HL-60 (cell line): Measurements from ENCODE around the gene TMEM150A.

ENCODE experiments used
- DNase-seq, 2 experiments: peaks; one replicate each; pipeline ENCODE4 v3.0.0-alpha.2; 2010 to 2020; ENCODE audit warnings: low read depth in 1 of 2, low spot score in 1 of 2
- H3K27ac ChIP-seq: fragments of 250-450 bp; sonication (Bioruptor Pico); replicated peaks from 2 replicates; pipeline ENCODE4 v1.5.1; 2020; ENCODE audit warnings: mild to moderate bottlenecking, moderate library complexity
- H3K27me3 ChIP-seq: fragments of 250-450 bp; sonication (Bioruptor Pico); 2 replicates; pipeline ENCODE4 v1.5.1; 2021; ENCODE audit warnings: mild to moderate bottlenecking, moderate library complexity; ENCODE audit not compliant: insufficient read depth, poor library complexity, severe bottlenecking
- H3K4me3 ChIP-seq: replicated peaks from 2 replicates; pipeline ENCODE4 v1.5.1; 2011; ENCODE audit warnings: mild to moderate bottlenecking, control low read depth, low read length; ENCODE audit not compliant: insufficient read depth
- CTCF ChIP-seq: IDR thresholded peaks from one replicate; pipeline ENCODE4 v1.5.1; 2011; ENCODE audit warnings: low read length, control low read depth, inconsistent platforms; ENCODE audit not compliant: insufficient read depth
- GABPA ChIP-seq: IDR thresholded peaks from 2 replicates; pipeline ENCODE4 v1.6.1; 2012; ENCODE audit warnings: low read depth
- POLR2AphosphoS5 ChIP-seq: IDR thresholded peaks from 2 replicates; pipeline ENCODE4 v1.6.1; 2012; ENCODE audit warnings: low read depth
- REST ChIP-seq: IDR thresholded peaks from 2 replicates; pipeline ENCODE4 v1.6.1; 2012; ENCODE audit warnings: low read depth; ENCODE audit not compliant: insufficient replicate concordance
- SPI1 ChIP-seq: IDR thresholded peaks from 2 replicates; pipeline ENCODE4 v1.6.1; 2012; ENCODE audit warnings: low read depth, mild to moderate bottlenecking, borderline replicate concordance

Gene TMEM150A

GRCh38 chr2:85583667-85584353 is 18.7 kb downstream of the TMEM150A start:
- no peak for DNase-seq
- Histone ChIP-seq H3K4me3 (no peak overlapping the region), H3K27ac (peak overlapping the region; percentile 17), H3K27me3 (no peaks in the 10 kb centered on the region)
- TF ChIP-seq SPI1 (no peak), REST (no peak), POLR2AphosphoS5 (0 out of 2 replicates have a peak, but pooled peaks have one; percentile 2), CTCF (no peak), GABPA (no peak)

GRCh38 chr2:85582492-85582891 is 20.0 kb downstream of the TMEM150A start:
- Histone ChIP-seq H3K4me3 (no peak overlapping the region), H3K27ac (peak overlapping the region; percentile 19), H3K27me3 (no peaks in the 10 kb centered on the region)
- DNase-seq: no peak
- TF ChIP-seq GABPA: no peak
- TF ChIP-seq POLR2AphosphoS5: 0 out of 2 replicates have a peak, but pooled peaks have one; percentile 4

- Histone ChIP-seq H3K27me3 (no peaks in the 10 kb centered on the region), H3K4me3 (peak overlapping the region; percentile 70; the same call in 1 of the 2 replicates), H3K27ac (peak overlapping the region; percentile 99)
- TF ChIP-seq CTCF (no peak), POLR2AphosphoS5 (no peak), GABPA (no peak), SPI1 (no peak), REST (no peak)
- DNase-seq: no peak
Measured at GRCh38 chr2:85580206-85580605, 22.3 kb downstream of the TMEM150A start.

- Histone ChIP-seq H3K4me3 (peak overlapping the region; percentile 70), H3K27me3 (no peaks in the 10 kb centered on the region), H3K27ac (peak overlapping the region; percentile 99)
- TF ChIP-seq REST: no peak
- TF ChIP-seq SPI1: peak; percentile 93
- no peak for TF ChIP-seq CTCF
- TF ChIP-seq POLR2AphosphoS5: peak; percentile 65; the same call in 1 of the 2 replicates
- TF ChIP-seq GABPA: no peak
- peak in 1 of 2 experiments; percentile 90 for DNase-seq
Measured at GRCh38 chr2:85579266-85579935, 23.1 kb downstream of the TMEM150A start.
